PFSK-1 (cell line): Measurements from ENCODE around the gene CIAO3.

Source experiments
- REST ChIP-seq, 2 experiments: IDR thresholded peaks; 2 replicates each; pipeline versions ENCODE4 v1.6.1 to v1.8.0; 2011 to 2012; ENCODE audit warnings: low read depth in 2 of 2, low read length in 2 of 2, control low read depth in 1 of 2, inconsistent platforms in 1 of 2, mild to moderate bottlenecking in 1 of 2, moderate library complexity in 1 of 2; ENCODE audit not compliant: insufficient read depth in 1 of 2
- TAF1 ChIP-seq: IDR thresholded peaks from 2 replicates; pipeline ENCODE4 v1.6.1; 2012; ENCODE audit warnings: low read length, control low read depth, borderline replicate concordance; ENCODE audit not compliant: insufficient read depth

- TF ChIP-seq REST (IDR thresholded peaks at IDR 0.05; ENCODE audit: insufficient read depth in 1 of 2, low read depth in 2 of 2, low read length in 2 of 2), result no peak
- TF ChIP-seq TAF1, result no peak
Observed at GRCh38 chr16:734981-735881, 5.6 kb downstream of the CIAO3 start.
